Hematopoietic multipotent progenitor cell treated with erythropoietin and hydrocortisone succinate and interleukin-3 and kit ligand, for 4 days (in vitro differentiated cells): ENCODE data around the gene SORBS2.

Source experiments
- DNase-seq: peaks from one replicate; pipeline ENCODE4 v3.0.0-alpha.2; 2015

The SORBS2 gene

DNA sequence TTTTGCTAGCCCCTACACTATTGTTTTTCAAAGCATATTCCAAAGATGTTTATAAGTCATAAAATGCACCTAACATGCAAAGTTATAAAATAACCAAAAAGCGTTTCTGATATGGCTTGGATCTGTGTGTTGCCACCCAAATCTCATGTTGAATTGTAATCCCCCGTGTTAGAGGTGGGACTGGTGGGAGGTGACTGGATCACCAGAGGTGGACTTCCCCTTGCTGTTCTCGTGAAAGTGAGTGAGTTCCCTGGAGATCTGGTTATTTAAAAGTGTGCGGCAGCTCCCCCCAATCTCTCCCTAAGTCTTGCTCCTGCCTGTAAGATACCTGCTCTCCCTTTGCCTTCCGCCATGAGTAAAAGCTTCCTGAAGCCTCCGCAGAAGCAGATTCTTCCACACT, 22.8 kb upstream of the SORBS2 start:
- DNase-seq: no peak

DNA sequence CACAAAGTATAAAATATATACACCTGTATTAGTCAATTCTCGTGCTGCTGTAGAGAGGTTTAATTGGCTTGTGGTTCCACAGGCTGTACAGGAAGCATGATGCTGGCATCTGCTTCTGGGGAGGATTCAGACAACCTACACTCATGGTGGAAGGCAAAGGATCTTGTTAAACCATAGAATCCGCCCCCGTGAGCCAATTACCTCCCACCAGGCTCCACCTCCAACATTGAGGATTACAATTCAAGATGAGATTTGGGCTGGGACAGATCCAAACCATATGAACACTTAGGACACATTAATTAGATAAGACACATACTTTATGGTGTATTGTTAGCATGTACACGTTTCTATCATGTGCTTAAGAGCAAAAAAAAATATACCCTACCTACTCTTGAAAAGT, 22.1 kb upstream of the SORBS2 start:
- no peak for DNase-seq

DNA sequence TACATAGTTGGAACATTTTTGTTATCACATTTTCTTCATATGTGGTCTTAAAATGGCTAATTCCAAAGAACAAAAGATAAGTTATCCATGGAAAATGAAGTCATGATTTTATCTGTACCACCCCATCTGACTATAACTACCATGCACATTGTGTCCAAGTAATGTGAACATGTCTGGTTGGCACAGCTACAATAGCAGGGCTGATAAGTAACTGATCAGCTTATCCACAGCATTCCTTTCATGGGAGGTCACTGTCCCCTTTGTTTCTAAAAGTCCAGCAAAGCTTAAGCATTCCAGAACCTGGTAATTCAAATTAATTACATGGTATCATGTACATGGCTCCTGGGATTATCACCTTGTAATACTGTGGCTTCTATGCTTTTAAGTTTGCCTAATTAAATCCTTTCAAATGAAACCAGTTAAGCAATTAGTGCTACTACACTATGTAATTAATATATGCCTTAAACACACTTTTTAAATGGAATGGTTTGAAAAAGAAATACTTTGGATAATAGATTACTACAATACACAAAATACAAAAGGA, 21.1 kb upstream of the SORBS2 start:
- no peak for DNase-seq

DNA sequence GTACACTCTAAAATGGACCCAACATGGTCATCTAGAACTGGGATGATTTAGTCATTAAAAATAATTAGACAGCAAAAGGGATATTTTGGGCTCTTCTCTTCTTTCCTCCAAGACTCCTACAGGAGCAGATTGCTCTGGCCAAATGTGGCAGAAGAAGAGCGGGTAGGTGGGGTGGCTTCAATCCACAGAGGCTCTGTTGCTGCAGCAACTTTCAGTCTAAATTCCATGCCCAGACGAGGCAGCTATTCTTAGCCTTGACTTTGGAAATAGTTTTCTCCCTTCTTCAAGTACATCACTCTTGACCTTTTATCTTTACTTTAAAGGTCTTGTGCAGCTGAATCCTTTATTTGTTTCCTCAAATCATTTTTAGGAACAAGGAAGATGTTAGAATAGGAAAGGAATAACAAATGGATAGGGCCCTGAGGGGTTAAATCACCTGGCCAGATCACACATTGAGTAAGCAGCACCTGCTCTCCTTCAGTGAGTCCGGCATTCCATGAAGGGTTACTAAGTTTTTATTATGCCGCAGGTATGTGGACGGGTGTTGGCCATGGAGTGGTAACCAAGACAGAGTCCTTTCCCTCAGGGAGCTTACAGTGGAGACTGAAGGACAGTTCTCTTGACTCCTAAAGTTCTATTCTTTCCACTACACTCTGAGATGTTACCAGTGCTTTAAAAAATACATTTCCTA, 19.3 kb upstream of the SORBS2 start:
- DNase-seq: no peak

DNA sequence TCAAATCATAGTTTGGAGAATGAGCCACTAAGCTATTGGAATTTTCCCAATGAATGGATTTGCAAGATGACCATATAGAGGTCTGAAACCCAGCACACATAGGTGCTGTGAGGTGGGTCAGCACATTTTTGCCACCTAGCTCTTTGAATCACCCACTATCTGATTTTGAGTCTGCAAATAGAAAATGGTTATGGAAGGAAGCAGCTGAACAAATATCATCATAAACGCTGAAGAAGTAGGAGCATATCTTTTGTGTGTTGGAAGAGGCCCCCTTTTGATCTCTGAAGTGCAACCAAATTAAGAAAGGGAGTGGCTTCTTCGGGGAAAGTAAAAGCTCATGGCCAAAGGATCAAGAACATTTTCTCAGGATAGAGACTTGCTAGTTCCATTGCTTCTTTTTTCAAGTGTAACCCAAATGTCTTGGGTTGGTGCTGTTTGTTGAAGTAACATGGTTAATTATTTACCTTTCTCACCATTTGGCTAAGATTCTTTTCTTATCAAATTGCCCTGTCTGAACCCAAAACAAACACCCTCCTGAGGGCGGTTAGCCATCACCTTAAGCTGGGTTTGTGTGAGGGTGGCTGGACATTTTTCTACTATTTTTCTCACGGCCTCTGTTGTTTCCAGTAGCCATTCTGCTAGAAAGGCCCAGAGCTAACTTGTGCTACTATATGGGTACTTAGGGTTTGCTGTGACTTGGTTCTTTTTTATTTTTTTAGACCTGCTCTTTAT, 18.4 kb upstream of the SORBS2 start:
- DNase-seq: no peak

DNA sequence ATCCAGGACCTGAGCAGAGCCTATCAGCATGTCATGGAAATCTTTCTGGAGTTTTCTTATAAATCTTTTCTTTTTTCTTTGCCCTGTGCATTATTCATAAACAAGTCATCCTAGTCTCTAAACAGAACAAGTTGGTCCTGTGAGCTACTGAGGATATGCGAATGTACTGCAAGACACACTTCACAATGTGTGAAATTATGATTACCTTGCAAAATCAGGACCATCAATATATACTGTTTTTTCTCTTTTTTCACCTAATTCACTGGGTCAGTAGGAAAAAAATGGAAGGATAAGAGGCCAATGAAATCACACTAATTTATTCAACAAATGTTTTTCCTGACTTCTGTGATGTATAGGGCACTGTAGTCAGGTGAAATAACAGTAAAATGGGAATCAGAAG, 14.4 kb upstream of the SORBS2 start:
- no peak for DNase-seq

DNA sequence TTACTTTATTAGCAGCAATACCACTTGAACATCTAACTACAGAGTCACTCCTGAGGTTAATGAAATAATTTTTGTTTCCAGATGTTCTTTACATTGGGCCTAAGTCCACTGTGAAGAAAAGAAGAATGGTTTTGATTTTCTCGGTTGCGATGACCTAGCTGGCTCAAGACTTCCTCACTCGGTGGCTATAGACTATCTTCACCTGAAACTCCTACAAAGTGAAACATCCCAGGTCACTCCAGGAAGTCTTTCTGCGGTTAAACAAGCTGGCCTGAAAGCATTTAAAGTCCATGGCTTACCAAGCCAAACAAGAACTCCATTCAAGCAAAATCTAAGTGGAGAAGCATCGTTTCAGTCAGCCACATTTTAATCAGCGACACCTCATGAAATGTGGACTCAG, 13.7 kb upstream of the SORBS2 start:
- DNase-seq: no peak

DNA sequence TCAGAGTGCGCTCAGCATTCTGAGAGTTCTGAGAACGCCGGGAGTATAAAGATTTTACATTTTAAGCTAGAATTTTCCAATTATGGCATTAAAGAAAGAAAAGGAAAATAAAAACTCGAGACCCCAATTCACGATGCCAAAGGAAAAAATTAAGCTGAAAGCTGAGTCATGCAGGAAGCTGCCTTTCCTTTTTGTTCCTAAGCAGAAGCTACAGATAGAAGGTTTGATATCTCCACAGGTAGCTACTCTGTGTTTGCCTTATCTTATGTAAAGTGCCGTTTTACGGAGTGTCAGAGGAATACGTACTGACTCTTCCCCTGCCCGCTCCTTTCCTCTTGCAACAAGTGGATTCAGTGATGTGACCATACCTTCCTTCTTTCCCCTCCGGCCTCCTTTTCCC, 10.8 kb upstream of the SORBS2 start:
- DNase-seq: no peak

DNA sequence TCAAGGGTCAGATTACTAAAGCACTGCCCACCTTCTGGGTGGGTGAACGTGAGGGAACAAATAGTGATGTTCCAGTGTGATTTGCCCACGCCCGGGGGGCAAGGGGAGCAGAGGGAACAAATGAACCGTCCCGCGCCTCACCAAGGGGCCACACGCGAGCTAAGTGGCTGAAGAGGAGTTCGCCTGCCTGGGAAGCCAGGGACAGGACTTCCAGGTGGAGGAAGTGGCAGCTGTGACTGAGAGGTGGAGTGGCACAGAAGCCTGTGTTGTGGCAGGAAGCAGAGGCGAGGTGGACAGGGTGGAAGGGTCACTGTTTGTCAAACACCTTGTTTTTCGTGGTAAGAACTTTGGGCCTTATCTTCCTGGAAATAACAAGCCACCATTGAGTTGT, 9.0 kb upstream of the SORBS2 start:
- no peak for DNase-seq

DNA sequence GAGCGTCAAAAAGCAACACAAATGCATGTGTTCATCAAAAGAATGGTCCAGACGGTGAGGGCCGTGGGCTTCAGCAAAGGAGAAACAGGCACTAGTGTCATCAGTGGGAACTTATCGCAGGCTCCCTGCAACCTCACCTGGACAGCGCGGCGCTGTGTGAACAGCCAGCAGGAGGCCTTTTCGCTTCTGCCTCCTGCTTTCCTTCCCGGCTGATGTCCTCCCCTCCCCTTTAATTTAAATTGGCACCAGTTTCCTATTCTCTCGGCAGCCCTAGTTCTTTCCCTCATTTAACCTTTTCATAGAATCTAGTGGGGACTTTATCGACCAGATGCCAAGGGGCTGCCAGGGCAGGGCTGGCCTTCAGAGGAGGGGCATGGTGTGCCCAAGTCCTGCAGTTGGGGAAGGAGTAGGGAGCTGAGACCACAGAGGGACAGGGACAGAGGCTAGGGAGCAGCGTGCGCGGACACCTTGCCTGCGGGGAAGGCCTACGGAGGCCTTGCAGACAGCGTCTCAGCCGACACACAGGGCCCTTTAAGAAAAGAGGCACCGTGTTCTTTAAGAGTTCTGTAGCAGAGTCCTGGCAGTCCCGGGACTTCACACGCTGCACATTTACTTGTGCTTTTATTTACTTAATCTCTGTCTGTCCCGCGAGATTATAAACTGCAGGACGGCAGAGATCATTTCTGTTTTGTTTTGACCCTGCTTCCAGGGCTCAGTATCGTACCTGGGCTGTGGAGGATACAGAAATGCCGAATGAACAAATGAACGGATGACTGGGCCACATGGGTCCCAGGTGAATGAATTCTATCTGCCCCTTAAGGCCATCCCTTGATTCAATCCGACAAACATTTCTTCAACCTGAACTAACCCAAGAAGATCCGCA, 8.4 kb upstream of the SORBS2 start:
- DNase-seq: no peak

DNA sequence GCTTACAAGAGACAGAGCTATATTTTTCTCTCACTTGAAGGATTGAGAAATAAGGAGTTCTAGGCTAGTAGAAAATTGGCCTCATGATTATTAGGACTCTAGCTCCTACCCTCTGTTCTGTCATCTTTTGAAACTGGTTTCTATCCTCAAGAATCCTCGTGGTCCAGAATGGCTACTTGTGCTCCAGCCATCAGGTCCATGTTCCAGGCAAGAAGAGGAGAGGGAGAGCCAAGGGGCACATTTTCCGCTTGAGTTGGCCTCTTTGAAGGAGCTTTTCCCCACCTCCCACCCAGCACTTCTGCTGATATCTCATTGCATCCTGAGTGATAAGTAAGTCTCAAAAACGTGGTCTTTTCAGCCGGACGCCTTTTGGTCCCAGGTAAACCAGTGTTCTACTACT, 7.2 kb upstream of the SORBS2 start:
- DNase-seq: no peak

DNA sequence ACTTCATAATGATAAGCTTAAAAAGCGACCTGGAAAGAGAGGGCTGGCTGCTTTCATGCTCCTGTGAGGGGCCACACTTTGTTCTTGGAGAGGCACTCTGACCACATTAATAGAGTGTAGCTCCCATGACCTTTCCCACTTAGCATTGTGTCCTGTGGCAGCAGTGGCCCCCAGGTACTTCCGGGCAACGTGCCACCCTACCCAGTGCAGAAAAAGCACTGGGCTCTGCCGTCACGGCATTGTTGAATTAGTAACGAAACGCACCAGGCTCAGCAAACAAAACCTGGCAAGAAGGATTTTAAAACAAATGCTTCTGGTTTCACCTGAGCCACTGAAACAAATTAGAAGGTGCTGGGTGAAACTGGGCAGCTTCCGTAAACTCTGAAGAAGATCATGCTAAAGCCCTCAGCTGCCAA, 5.4 kb upstream of the SORBS2 start:
- DNase-seq: no peak

DNA sequence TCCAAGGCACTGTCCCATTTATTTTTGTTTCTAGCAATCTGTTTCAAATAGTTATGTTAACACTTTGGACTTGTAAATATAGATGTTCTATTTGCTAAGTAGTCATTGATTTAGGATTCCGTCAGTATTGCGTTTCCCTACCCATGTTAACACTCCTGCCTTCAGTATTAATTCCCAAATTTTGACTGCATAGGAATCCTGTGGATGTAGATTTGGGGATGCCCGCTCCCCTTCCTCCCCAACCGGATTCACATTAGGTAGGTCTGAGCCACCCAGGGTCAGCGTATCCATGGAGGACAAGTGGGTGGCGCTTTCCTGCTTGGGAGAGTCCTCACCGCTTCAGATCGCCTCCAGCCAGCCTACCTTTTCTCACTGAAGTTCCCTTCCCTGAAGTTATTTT, 1.1 kb upstream of the SORBS2 start:
- DNase-seq: no peak

DNA sequence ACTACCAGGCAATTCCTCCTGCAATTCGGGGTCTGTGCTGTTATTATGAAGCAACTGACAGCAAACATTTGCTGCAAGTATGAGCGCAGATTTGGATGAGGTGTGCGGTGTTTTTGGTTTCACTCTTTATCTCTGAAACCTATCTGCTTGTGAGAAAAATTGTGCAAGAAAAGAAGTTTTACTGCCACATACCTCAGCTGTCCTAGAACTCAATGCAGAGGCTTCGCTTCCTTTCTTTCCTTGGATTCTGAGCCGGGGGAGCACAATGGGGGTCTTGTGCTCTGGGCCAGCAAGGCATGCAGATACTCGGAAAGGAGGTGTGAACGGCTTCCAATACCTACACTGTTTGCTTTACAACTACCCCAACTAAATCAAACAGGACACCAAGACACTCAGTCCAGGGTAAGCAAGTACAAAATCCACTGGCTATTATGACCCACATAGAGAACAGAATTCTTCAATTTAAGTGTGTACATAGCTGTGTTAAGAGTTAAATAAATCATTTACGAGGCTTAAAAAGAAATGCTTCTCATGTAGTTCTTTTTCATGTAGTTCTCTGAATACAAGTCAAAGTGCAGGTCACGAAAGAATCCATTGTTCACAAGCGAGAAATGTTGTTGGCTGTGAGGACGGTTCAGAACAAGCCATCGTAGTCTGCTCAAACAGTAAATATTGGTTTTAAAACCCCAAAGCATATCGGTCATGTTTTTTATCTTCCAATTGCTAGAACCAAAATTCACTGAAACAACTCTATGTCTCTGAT, 1.1 kb downstream of the SORBS2 start:
- DNase-seq: no peak

DNA sequence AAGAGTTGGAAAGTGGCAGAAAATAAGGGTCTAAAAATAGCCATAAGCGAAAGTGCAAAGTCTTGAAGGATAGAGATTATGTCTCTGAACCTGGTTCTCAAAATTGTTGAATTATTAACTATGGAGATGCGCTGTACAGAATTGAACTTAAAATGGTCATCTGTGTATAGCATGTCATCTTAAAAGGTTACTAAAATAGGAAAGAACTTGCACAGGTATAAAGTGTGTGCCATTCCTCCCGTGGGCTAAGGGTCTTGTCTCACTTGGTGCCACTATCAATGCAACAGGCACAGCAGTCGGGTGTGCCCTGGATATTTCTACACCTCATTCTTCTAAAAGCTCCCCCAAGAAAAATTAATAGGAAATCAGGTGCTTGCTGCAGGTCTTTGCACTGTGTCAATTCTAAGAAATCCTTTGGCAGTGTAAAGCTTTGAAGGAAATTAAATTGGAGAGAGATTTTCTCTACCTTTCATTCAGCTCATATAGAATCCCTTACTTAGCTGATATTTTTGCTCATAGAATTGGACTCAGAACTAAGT, 2.4 kb downstream of the SORBS2 start:
- no peak for DNase-seq

DNA sequence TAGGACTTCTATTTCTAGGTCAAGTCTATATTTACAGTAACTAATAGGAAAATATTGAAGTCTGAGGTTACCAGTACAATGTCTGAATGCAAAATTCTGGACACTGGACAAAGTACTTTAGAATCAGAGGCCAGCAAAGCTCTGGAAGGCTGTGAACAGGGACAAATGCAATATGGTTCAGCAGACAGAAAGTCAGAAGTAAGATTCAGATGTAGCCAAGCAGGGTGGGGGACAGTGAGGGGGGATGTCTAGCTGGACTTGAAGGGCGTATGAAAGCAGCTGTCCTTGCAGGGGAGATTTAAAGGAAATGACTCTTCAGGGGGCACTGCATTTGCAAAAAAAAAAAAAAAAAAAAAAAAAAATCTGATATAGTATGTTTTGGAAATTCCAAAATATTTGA, 2.9 kb downstream of the SORBS2 start:
- no peak for DNase-seq

DNA sequence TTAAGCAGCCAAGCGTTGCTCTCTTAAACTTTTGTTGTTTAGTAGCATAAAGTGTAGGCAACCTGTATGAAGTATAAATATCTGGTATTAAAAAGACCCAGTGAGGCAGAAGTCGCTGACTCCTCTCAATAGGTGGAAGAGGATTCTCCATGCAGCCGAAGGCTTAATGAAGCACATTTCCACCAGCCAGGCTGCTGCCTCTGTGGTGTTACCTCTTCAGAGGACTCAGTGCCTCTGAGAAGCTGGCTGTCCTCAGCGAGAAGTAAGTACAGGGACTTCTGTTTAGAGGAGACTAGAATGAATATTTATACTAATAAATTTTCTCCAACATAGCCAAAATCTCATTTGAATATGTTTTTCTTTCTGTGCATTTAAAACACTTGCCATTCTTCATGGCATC, 6.0 kb downstream of the SORBS2 start:
- no peak for DNase-seq

DNA sequence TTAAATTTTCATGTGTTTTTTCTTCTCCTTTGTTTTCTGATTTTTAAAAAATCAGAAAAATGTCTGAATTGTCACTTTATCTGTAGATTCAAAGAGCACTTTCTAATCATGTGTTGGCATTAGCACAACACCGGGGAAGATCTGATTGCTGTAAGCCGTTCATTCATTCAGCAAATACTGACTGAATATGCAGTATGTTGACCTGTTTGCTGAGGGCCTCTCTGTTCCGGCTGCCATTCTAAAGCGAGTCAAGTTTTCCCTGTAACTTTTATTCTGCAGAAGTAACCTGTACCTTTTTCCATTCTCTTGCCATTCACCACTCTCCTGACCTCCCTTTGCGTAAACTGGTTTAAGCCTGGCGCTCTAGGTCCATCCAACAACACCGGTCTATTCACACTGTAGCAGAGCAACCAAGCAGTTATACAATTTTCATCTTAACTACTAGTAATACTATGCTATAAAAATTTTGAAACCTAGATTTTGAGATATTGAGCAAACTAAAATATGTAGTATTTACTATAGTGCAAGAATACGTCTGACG, 6.7 kb downstream of the SORBS2 start:
- no peak for DNase-seq

DNA sequence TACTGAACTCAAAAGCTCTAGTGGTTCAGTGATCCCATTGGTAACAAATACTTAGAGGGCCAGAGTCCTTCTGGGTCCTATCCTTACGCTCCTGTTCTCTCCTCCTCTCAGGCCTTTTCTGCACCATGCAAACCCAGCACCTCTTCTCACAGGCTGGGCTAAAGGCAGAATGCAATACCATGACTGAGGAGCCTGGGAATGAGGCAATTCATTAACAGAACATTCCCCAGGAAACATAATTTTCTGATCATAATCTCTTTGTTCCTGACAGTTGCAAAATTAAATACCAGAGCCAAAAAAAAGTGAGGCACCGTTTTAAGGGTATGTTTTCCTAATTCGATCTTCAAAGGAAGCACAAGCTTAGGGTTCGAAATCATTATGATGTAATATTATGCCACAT, 9.0 kb downstream of the SORBS2 start:
- DNase-seq: no peak

DNA sequence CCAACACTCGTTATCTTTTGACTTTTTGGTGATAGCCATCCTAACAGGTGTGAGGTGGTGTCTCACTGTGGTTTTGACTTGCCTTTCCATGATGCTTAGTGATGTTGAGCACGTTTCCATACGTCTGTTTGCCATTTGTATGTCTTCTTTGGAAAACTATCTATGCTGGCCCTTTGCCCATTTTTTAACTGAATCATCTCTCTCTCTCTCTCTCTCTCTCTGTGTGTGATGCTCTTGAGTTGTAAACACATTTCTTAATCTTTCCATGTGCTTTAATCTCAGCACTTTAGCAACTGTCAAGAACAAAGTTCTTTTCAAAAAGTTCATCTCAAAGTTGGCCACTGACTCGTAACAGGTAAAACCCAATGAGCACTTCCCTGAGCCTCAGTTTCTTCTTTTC, 10.5 kb downstream of the SORBS2 start:
- no peak for DNase-seq

DNA sequence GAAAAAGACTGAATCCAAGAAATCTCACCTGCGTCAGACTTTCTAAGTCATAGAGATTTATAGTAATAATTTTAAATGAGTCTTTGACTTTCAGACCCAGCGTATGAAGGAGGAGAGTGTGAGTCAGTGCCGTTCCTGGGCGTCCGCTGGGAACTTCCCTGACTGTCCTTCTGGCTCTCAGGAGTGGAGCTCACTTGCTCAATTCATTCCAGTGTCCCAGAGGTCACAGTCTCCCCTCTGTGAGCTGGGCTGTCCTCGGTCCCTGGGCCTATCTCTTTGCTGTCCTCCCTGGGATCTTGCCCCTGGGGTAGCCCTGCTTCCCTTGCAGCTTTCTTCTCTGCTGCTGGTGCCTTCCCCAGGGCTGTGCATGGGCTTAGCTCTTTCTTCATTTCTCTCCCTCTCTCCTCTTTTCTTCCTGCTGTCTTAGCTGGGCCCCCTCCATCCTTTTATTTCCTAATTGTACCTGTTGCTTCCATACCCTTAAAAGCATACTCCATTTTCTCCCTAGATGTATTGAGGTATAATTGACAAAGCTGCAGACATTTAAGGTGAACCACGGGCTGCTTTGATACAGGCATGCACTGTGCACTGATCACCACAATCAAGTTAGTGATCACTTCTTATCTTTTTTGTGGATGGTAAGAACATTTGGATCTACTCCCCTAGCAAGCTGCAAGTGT, 11.6 kb downstream of the SORBS2 start:
- DNase-seq: no peak

DNA sequence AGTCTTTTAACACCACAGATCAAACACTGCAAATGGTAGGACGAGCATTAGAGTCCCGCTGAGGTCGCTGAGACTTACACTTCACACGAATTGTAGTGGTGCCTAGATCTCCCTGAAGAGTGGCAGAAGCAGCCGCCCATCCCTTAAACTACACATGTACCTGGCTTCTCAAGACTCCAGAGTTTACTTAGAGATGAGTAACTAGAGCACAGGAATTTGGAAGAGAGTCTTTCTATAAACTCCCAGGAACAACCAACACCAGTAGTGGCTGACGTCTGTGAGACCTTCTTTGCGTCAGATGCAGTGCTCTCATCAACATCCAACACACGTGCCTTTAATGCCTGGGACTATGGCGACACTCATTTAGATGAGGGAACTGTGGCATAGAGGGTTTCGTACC, 12.6 kb downstream of the SORBS2 start:
- DNase-seq: no peak
